Keratinocyte (primary cell): ENCODE measurements around the gene GMPS. TPM values are rescaled to one million over a fixed set of nuclear protein-coding genes. Genes with fewer than 3 reads are reported as not detected.

ENCODE experiments used
- DNase-seq: peaks from one replicate; pipeline ENCODE4 v3.0.0-alpha.2; 2011; ENCODE audit warnings: low read depth, missing footprints, low spot score
- FAIRE-seq: peaks from 2 replicates; lab custom pipeline; 2011; peaks lifted over from hg19 to GRCh38; lab: Jason Lieb, UNC
- H2AFZ ChIP-seq: 2 replicates; pipeline ENCODE4 v1.6.0; 2012; ENCODE audit warnings: low read length, control low read depth, inconsistent platforms; ENCODE audit not compliant: control insufficient read depth
- H3K27ac ChIP-seq: 2 replicates; pipeline ENCODE4 v1.5.1; 2011; ENCODE audit warnings: low read length; ENCODE audit not compliant: control insufficient read depth, insufficient read depth
- H3K27me3 ChIP-seq: 3 replicates; pipeline ENCODE4 v1.6.0; 2011; ENCODE audit warnings: low read length; ENCODE audit not compliant: control insufficient read depth, insufficient read depth; ENCODE audit errors: extremely low read depth
- H3K36me3 ChIP-seq, 2 experiments: 2 replicates in 1 of 2; 3 replicates in 1 of 2; pipeline ENCODE4 v1.5.1; 2011; ENCODE audit warnings: low read length in 2 of 2, mild to moderate bottlenecking in 1 of 2; ENCODE audit not compliant: control insufficient read depth in 2 of 2, insufficient read depth in 2 of 2; ENCODE audit errors: extremely low read depth in 1 of 2
- H3K4me1 ChIP-seq: 3 replicates; pipeline ENCODE4 v1.5.1; 2011; ENCODE audit warnings: low read length; ENCODE audit not compliant: control insufficient read depth, insufficient read depth; ENCODE audit errors: extremely low read depth
- H3K4me2 ChIP-seq: 3 replicates; pipeline ENCODE4 v1.6.0; 2011; ENCODE audit warnings: low read depth, low read length; ENCODE audit not compliant: control insufficient read depth, insufficient read depth; ENCODE audit errors: extremely low read depth
- H3K4me3 ChIP-seq, 3 experiments: fragments of 200-600 bp in 1 of 3; sonication (generic) in 1 of 3; 2 replicates in 2 of 3; 3 replicates in 1 of 3; pipeline ENCODE4 v1.5.1; 2011 to 2016; ENCODE audit warnings: low read length in 3 of 3, mild to moderate bottlenecking in 3 of 3, control low read depth in 2 of 3, inconsistent platforms in 1 of 3, low read depth in 1 of 3, mixed read lengths in 1 of 3, mixed run types in 1 of 3, moderate library complexity in 1 of 3; ENCODE audit not compliant: control insufficient read depth in 2 of 3, insufficient read depth in 2 of 3; ENCODE audit errors: extremely low read depth in 1 of 3
- H3K79me2 ChIP-seq: 2 replicates; pipeline ENCODE4 v1.6.0; 2012; ENCODE audit warnings: low read length; ENCODE audit not compliant: control insufficient read depth, insufficient read depth
- H3K9ac ChIP-seq: 3 replicates; pipeline ENCODE4 v1.6.0; 2011; ENCODE audit warnings: low read length; ENCODE audit not compliant: control insufficient read depth, insufficient read depth; ENCODE audit errors: extremely low read depth
- H3K9me1 ChIP-seq: 3 replicates; pipeline ENCODE4 v1.6.0; 2011; ENCODE audit warnings: low read length; ENCODE audit not compliant: control insufficient read depth, insufficient read depth; ENCODE audit errors: extremely low read depth
- H3K9me3 ChIP-seq: 2 replicates; pipeline ENCODE4 v1.5.1; 2012; ENCODE audit warnings: low read depth, low read length; ENCODE audit not compliant: control insufficient read depth
- H4K20me1 ChIP-seq: 3 replicates; pipeline ENCODE4 v1.6.0; 2011; ENCODE audit warnings: low read length; ENCODE audit not compliant: control insufficient read depth, insufficient read depth; ENCODE audit errors: extremely low read depth
- EZH2 ChIP-seq: IDR thresholded peaks from one replicate; pipeline ENCODE4 v1.6.1; 2012; ENCODE audit warnings: inconsistent platforms, mild to moderate bottlenecking, low read length, moderate library complexity
- dilution Hi-C: fragments of 300-500 bp; cut with MboI; formaldehyde crosslinking; loops from one replicate; pipeline ENCODE4 v1.7.0; 2020; ENCODE audit warnings: low sequenced_read_pairs; ENCODE audit not compliant: extremely low pct_ligation_motif_present
- polyA plus RNA-seq, 5 experiments: library from polyadenylated mRNA; depleted of rRNA in 3 of 5; stranded (reverse) in 3 of 5; stranded (forward) in 1 of 5; unstranded in 1 of 5; fragments of >200 nt; gene quantifications; 1 replicate in 1 of 5; 2 replicates in 3 of 5; 3 replicates in 1 of 5; pipeline versions ENCODE4 v1.2.1 to v1.2.3, GENCODE V29; 2011 to 2012; ENCODE audit warnings: missing spikeins in 2 of 5, low read depth in 1 of 5, low replicate concordance in 1 of 5
- TF ChIP-seq, protein P1 (sequence below), 3 experiments: IDR thresholded peaks in 1 of 3; conservative IDR thresholded peaks in 1 of 3; optimal IDR thresholded peaks in 1 of 3; 2 replicates in 2 of 3; 3 replicates in 1 of 3; pipeline versions ENCODE3 to v1.5.1; 2011; ENCODE audit warnings: low read length in 3 of 3, mild to moderate bottlenecking in 3 of 3, moderate library complexity in 2 of 3, control low read depth in 1 of 3, inconsistent platforms in 1 of 3; ENCODE audit not compliant: insufficient read depth in 2 of 3; ENCODE audit errors: extremely low read depth in 1 of 3

The GMPS gene
- polyA plus RNA-seq, 1 donor (not counting 4 experiments of a cell fraction or from before 2014, with no cell fraction given), result 51.8 TPM

DNA sequence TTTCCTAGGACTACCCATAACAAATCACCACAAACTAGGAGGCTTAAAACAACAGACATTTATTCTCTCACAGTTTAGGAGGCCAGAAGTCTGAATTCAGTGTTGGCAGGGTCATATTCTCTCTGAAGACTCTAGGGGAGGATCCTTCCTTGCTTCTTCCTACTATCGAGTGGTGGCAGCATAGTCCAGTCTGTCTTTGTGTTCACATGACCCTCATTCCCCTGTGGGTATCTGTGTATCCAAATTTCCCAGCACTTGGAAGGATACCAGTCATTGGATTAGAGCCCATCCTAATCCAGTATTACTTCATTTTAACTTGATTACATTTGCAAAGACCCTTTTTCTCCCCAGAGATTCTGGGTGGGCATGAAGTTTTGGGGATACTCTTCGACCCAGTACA, 63.8 kb downstream of the GMPS start:
- Histone ChIP-seq H3K4me2 (no peak overlapping the region), H3K4me1 (no peaks in the 10 kb centered on the region), H2AFZ (no peak overlapping the region), H3K27ac (no peak overlapping the region), H3K9me3 (no peaks in the 10 kb centered on the region), H3K79me2 (no peaks in the 10 kb centered on the region), H3K4me3 (no peak overlapping the region), H3K9ac (no peak overlapping the region), H3K27me3 (no peaks in the 10 kb centered on the region), H3K9me1 (no peaks in the 10 kb centered on the region), H4K20me1 (no peaks in the 10 kb centered on the region), H3K36me3 (peaks cover 4 to 14% of the 10 kb centered on the region in 2 experiments)
- no peak for DNase-seq
- no peak for FAIRE-seq
- TF ChIP-seq, protein P1, sequence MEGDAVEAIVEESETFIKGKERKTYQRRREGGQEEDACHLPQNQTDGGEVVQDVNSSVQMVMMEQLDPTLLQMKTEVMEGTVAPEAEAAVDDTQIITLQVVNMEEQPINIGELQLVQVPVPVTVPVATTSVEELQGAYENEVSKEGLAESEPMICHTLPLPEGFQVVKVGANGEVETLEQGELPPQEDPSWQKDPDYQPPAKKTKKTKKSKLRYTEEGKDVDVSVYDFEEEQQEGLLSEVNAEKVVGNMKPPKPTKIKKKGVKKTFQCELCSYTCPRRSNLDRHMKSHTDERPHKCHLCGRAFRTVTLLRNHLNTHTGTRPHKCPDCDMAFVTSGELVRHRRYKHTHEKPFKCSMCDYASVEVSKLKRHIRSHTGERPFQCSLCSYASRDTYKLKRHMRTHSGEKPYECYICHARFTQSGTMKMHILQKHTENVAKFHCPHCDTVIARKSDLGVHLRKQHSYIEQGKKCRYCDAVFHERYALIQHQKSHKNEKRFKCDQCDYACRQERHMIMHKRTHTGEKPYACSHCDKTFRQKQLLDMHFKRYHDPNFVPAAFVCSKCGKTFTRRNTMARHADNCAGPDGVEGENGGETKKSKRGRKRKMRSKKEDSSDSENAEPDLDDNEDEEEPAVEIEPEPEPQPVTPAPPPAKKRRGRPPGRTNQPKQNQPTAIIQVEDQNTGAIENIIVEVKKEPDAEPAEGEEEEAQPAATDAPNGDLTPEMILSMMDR (optimal IDR thresholded peaks at IDR 0.05 in 1 of 3, IDR thresholded peaks at IDR 0.05 in 1 of 3, conservative IDR thresholded peaks at IDR 0.05 in 1 of 3; ENCODE audit: extremely low read depth in 1 of 3, insufficient read depth in 2 of 3, low read length in 3 of 3), result no peak
- no peak for TF ChIP-seq EZH2
- dilution Hi-C loops, result no loop called here

- H3K4me3 ChIP-seq, result no peak overlapping the region
- no peak for TF ChIP-seq EZH2
- TF ChIP-seq, protein P1 (optimal IDR thresholded peaks at IDR 0.05 in 1 of 3, IDR thresholded peaks at IDR 0.05 in 1 of 3, conservative IDR thresholded peaks at IDR 0.05 in 1 of 3; ENCODE audit: extremely low read depth in 1 of 3, insufficient read depth in 2 of 3, low read length in 3 of 3), result no peak
- no peak for FAIRE-seq
Measured at GRCh38 chr3:155938409-155938808, 68.0 kb downstream of the GMPS start.

More at GRCh38 chr3:155938409-155938808, 68.0 kb downstream of the GMPS start:
- Histone ChIP-seq H3K36me3 (peaks cover 4 to 9% of the 10 kb centered on the region in 2 experiments), H3K79me2 (no peaks in the 10 kb centered on the region), H2AFZ (no peak overlapping the region), H3K4me1 (no peaks in the 10 kb centered on the region), H4K20me1 (no peaks in the 10 kb centered on the region), H3K27me3 (no peaks in the 10 kb centered on the region), H3K27ac (no peak overlapping the region), H3K9ac (no peak overlapping the region), H3K4me2 (no peak overlapping the region), H3K9me3 (no peaks in the 10 kb centered on the region), H3K9me1 (no peaks in the 10 kb centered on the region)
- dilution Hi-C loops, result no loop called here
- DNase-seq, result no peak
